HG03139 (cell line): ENCODE results near the gene PCBP4.
"Not testable (repeated sequence)": the region's sequence is repeated elsewhere in the genome, so short reads cannot be mapped to it uniquely, and the experiment has no call there.

ENCODE experiments used
- ATAC-seq: cut with Tn5 transposase; IDR thresholded peaks from one replicate; pipeline ENCODE4 v1.9.1; 2021; ENCODE audit not compliant: unreplicated experiment

PCBP4 gene

GRCh38 chr3:51995346-51996163 lies 28.3 kb upstream of the PCBP4 start, which contains the start of gene RPL29:
RPL29 (minus strand) TSS chr3:51995895; CDS start chr3:51995461, 434 bp downstream.
- peak; percentile 75 for ATAC-seq

- no peak for ATAC-seq
These were observed 27.3 kb upstream of the PCBP4 start for GRCh38 chr3:51994530-51994929.

GRCh38 chr3:51993657-51994056 lies 26.4 kb upstream of the PCBP4 start:
- not testable (repeated sequence) for ATAC-seq

GRCh38 chr3:51992017-51992682 lies 24.9 kb upstream of the PCBP4 start:
- ATAC-seq, result no peak

- not testable (repeated sequence) for ATAC-seq
These were observed 23.3 kb upstream of the PCBP4 start for GRCh38 chr3:51990501-51990971.

GRCh38 chr3:51988286-51989146 lies 21.3 kb upstream of the PCBP4 start:
- no peak for ATAC-seq

- no peak for ATAC-seq
These were observed 20.3 kb upstream of the PCBP4 start for GRCh38 chr3:51987568-51987967.

- ATAC-seq, result no peak
These were observed 19.0 kb upstream of the PCBP4 start for GRCh38 chr3:51986010-51986947.

GRCh38 chr3:51985063-51985462 lies 17.8 kb upstream of the PCBP4 start:
- no peak for ATAC-seq

- ATAC-seq, result no peak
These were observed 17.0 kb upstream of the PCBP4 start for GRCh38 chr3:51984269-51984647.

- ATAC-seq, result no peak
These were observed 16.5 kb upstream of the PCBP4 start for GRCh38 chr3:51983578-51984268.

- peak; percentile 64 for ATAC-seq
These were observed 15.8 kb upstream of the PCBP4 start, which contains the start of gene ACY1 for GRCh38 chr3:51982838-51983577. ACY1 (plus strand) TSS chr3:51983535; CDS start chr3:51984065, 530 bp downstream.

- peak; percentile 43 for ATAC-seq
These were observed 15.1 kb upstream of the PCBP4 start for GRCh38 chr3:51982352-51982837.

- no peak for ATAC-seq
These were observed 13.0 kb upstream of the PCBP4 start for GRCh38 chr3:51980253-51980652.

GRCh38 chr3:51978143-51978502 lies 10.9 kb upstream of the PCBP4 start:
- no peak for ATAC-seq

- ATAC-seq, result no peak
These were observed 10.3 kb upstream of the PCBP4 start for GRCh38 chr3:51977446-51978142.

GRCh38 chr3:51975852-51976549 lies 8.7 kb upstream of the PCBP4 start:
- no peak for ATAC-seq
